Esophagus mucosa (tissue), 1 donor: ENCODE measurements around the gene SDHB. TPM values are rescaled to one million over a fixed set of nuclear protein-coding genes. Genes with fewer than 3 reads are reported as not detected.

Source experiments
- ATAC-seq: fragments of 200-7000 bp; cut with Tn5 transposase; one replicate; pipeline ENCODE4 v1.9.1; 2020
- total RNA-seq: library from RNA; stranded (reverse); gene quantifications from one replicate; pipeline ENCODE4 v1.2.4, GENCODE V29; 2023
- donor health status: DM: yes; HTN: yes; CAD: no.

Gene SDHB
- total RNA-seq, 1 donor from 2014 or later, result 84.5 TPM

DNA sequence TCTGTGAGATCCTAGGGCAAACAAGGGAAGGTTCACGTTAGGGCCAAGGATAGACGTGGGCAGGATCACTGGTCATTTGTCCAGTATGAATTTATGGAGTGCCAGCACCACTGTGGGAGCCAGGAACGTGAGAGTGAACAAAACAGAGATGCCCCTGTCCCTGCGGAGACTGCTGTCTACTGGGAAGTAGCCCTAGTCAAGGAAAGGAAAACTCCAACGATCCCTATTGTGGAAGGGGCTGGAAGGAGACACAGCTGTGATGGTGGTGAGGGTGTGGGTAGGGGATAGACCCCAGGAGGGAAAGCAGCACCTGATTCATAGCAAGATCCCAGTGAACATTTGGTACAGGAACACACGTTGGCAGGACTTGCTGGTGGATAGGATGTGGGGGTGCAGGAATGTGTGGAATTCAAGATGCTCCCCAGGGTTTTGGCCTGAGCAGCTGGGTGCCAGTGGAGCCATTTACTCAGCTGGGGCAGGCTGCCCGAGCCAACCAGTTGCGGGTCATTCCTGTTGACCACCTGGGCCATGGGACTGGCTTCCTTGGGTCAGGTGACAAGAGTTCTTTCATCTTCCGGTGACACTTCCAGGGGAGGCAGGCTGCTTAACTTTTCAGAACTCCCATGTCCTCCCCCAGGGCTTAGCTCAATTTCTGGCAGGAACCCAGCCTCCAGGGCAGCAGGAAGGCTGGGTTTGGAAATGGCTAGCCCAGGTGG is 40.9 kb downstream of the SDHB start:
- ATAC-seq, result no peak

DNA sequence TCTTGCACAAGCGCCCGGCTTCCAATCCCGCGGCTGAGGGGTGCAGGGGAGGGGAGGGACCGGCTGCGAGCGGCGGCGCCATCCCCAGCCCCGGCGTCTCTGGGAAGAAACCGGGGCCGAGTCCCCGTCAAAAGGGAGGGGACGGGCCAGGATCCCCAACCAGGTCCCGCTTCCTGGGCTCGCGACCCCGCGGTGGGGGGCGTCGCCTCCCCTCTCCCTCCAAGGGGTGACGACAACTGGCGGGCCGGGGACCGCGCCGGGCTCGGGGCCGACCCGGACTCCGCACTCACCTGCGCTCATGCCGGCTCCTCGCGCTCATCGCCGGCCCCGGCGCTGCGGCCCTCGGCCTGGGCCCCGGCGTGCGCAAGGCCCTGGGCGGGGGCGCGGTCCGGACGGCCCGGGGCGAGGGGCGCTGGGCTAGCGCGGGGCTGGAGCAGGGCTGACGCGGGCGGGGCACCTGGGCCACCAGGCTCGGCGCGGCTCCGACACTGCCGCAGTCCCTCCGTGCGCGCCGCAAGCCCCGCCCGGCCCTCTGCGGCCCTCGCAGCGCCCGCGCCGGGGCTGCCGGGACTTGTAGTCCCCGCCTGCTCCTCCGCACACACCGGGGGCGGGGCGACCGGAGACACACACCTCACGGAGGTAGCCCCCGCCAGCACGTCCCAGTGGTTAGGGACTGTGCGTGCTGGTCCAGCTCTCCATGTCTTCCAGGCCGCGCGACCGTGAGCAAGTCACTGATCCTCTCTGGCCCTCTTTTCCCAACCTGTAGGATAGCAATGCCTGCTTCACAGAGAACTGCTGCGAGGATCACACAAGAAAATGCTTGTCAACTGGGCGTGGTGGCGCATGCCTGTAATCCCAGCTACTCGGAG is 42.2 kb downstream of the SDHB start, which contains the start of gene ATP13A2:
Gene ATP13A2 (minus strand): TSS at position 490 of the 869 bp plus-strand sequence. CDS start 190 bp downstream, at position 300.
- ATAC-seq, result peak; percentile 80

DNA sequence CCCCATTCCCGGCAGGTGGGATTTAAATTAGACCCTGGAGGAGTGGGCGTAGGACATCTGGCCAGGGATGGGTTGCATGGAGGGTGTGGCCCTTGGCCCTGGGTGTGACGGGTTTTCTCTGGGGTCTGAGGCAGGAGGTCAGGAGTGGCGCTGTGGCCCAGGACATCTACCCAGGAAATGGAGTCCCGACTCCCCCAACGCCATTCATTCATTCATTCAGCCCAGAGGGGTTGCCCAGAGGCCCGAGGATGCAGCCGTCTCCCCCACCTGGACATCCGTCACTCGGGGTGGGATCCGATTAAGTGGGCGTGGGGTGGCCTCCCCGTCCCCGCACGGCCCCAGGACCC is 42.8 kb downstream of the SDHB start:
- ATAC-seq, result peak; percentile 1

DNA sequence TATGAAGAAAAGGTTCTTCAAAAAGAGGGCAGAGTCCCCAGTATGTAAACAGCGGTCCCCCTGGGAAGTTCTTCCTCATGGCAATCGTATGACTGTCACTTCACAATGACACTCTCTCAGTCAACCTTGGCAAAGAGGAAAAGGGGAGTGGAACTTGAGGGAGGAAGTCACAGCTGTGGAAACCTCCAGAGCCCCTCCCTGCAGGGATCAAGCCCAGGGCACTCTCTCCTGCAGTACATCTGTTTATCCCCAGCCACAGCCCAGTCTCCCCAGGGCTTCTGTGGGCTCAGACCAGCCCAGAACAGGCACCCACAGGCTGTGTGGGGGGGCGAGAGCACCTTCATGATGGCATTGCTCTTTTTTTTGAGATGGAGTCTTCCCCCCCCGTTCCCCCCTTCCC is 44.1 kb downstream of the SDHB start:
- peak; percentile 38 for ATAC-seq

DNA sequence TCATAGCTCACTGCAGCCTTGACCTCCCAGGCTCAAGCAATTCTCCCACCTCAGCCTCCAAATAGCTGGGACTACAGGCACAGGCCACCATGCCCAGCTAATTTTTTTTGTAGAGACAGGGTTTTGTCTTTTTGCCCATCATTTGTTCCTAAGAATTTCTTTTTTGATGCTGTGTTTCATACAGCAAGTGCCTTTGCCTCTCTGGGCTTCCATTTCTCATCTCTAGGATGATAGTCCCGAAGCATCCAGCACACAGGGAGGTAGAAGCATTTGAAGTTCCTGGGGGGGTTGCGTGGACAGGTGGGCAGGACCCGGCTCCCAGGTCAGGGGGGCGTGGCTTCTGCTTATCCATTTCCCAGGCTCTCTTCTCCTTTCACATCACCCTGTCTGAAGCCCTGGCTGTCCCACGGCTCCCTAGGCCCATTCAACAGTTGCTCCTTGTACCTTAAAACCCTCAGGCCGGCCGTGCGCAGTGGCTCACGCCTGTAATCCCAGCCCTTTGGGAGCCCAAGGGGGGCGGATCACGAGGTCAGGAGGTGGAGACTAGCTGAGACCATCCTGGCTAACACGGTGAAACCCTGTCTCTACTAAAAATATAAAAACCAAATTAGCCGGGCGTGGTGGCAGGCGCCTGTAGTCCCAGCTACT is 45.5 kb downstream of the SDHB start:
- no peak for ATAC-seq

DNA sequence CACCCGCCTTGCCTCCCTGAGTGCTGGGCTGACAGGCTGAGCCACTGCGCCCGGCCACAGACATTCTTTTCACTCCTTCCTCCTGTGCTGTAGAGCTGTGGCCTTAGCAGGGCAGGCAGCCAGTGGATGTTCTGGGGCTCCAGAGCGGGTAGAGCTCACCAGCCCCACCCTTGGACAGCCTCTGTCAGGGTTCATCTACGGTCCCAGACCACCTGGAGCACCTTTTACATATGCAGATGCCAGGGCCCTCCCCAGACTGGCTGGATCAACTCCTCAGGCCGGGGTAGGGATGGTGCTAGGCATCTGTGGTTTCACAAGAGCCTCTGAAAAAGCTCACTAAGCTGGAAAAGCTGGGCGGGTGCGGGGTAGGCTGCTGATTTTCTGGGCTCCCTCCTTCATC is 46.7 kb downstream of the SDHB start:
- no peak for ATAC-seq

DNA sequence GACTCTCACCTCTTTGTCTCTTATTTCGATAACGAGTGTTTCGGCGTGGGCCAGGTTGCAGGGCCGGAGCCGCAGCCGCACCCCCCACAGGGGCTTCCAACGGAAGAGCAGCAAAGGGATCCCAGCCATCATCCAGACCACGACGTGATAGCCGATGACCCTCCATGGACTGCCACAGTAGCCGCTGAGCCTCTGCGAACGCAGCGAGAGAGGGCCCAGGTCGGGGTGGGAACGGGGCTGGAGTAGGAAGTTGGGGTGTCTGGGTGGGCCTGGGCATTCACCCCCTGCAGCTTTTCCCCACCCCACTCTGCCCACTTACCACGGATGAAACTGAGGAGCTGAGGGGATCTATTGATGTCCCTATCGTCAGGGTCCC is 48.5 kb downstream of the SDHB start:
- no peak for ATAC-seq

DNA sequence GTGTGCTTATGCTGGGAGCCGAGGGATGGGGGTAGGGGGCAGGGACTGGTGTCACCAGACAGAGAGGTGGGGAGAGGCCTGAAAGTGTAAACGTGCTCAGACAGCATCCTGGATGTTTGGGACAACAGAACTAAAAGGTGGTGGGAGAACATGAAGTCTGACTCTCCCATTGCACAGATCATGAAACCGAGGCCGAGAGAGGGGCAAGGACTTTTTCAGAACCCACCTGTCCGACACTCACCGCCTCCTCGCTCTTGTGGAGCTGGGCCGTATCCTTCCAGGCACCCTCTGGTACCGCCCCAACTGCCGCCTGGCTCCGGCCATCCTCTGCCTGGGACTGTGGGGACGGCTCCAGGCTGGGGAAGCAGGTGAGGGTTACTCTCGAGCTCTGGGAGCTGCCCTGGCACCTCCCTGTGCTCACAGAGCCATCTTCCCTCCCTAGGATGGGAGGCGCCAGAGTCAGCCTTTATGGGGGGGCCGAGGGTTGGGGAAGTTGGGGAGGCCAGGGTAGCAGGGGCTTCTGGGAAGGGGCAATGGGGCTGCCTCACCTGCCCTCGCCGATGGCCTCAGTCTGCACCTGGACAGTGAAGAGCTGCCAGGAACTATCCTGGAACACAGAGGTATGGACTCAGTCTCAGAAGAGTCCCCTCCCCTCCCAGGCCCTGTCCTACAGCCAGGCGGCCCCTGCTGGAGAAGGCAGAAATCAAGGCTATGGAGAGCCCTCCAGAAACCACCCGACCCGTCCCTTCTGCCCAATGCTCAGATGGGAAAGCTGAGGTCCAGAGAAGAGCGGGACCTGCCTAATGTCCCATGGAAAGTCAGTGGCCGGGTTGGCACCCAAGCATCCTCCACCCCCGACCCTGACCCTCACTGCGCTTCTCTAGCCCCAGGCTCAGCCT is 49.1 kb downstream of the SDHB start:
- ATAC-seq, result no peak

DNA sequence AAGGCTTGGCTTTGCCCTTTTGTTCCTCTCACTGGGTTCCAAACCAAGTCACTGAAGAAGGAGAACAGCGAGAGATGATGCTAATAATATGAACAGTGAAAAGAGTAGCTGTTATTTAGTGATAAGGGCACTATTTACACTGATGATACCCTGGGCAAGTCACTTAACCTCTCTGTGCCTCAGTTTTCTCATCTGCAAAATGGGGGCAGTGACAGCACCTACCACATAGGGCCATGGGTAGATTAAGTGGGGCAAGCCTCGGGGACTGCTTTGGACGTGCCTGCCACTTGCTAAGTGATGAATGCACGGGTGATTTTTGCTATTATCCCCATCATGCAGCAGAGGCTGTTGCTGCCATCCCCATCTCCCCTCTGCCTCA is 51.3 kb downstream of the SDHB start:
- no peak for ATAC-seq

DNA sequence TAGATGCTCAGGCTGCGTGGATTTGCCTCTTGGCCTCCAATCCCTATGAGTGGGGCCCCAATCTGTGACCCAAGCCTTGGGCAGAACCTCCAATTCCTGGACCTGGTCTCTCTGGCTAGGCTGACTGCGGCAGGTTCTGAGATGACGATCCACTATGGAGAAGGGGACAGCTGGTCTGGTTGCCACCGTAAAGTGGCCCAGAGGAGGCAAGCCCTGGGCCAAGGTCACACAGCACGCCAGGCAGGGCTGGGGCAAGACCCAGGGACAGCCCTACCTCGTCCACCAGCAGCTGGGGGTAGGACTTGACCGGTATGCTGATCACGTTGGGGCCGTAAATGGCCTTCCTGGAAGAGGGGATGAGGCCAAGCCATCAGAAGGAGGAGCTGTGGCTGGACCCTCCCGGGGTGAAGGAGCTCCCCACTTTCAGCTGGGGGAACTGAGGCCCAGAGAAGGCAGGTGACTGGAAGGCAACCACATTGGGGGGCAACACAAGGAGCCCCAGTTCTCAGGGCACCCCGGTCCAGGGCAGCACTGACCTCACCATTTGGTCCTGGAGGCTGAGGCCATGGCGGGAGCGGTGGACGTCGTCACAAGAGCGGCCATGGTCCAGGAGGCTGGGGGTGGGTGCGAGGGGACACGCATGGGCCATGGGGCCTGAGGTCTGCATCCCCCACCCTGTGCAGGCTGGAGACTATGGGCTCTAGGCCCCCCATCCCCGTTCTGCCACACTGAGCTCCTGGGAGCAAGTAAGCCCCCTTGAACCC is 51.9 kb downstream of the SDHB start:
- no peak for ATAC-seq

DNA sequence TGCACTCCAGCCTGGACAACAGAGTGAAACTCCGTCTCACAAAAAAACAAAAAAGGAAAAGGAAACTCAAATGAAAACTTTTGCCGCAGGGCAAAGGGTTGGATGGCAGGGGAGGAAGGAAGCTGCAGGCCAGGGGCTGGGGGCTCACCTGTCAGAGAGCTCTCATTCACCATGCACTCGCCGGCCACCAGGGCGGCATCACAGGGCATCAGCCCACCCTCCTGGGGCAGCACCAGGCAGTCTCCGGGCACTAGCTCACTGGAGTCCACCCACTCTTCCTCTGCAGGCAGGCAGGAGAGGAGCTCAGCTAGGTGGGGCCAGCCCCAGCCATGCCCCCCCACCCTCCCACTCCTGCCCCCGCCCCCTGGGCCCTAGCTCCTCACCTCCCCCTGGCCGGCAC is 54.0 kb downstream of the SDHB start:
- no peak for ATAC-seq

DNA sequence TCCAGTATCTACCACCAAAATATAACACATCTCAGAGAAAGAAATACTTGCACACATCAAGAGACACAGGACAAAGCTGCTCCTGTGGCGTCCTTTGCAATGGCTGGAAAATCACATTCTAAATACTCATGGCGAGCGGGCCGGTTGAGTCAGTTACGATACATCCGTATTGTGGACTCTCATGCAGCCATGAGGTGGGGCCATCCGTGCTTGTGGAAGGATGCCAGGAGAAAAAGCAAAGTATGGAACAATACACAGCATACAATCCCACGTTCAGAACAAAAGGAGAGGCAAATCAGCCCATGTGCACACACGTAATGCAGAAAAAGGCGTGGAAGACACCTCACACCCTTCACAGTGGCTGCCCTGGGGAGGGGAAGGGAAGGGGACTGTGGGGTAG is 55.2 kb downstream of the SDHB start:
- ATAC-seq, result peak; percentile 85

DNA sequence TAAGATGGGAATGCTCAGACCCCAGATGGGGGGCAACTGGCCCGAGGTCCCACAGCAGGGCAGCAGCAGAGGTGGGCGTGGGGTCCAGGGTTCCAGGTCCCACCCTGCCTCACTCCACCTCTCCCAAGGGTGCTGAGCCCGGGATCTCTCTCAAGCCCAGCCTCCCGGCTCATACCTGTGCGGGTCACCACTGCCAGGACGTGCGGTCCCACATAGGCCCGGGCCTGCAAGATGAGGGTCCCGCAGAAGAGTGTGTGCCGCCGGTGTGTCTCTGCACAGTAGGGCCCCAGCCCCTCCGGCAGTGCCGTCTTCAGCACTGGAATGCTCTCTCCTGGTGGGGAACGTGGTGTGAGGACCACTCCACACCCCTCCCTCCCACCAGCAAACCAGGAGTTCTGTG is 57.0 kb downstream of the SDHB start:
- ATAC-seq, result no peak

DNA sequence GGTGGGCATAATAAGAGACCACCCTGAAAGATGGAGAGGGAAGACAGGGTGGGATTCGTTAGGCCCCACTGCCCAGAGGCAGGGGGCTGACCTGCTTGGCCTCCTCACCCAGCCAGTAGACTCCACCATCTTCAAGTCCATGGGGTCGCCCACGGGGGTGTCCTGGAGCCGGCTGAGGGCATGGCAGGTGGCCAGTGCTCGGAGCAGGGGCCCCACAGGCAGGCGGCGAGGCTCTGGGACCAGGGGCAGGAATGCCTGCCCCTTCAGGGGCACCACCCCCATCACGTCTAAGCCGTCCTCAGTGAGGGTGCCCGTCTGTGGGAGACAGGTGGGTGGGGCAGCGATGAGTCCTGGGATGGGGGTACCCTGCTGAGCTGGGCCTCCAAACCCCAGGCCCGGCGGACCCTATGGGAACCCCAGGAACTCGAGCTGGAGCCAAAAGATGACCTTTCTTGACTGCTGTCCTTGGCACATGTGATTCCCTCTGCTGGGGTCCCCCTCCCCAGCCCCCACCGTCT is 60.3 kb downstream of the SDHB start:
- no peak for ATAC-seq

DNA sequence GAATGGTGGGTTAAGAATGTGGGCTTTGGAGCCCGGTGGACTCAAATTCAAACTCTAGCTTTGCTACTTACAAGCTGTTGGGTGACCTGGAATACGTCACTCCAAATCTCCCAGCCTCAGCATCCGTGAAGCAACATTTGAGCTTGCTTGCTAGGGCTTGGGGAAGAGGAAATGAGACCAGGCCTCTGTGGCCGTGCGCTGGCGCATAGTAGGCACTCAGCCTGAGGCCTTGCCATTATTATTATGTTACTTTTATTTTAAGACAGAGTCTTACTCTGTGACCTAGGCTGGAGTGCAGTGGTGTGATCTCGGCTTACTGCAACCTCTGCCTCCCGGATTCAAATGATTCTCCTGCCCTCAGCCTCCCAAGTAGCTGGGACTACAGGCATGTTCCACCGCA is 61.2 kb downstream of the SDHB start:
- no peak for ATAC-seq

DNA sequence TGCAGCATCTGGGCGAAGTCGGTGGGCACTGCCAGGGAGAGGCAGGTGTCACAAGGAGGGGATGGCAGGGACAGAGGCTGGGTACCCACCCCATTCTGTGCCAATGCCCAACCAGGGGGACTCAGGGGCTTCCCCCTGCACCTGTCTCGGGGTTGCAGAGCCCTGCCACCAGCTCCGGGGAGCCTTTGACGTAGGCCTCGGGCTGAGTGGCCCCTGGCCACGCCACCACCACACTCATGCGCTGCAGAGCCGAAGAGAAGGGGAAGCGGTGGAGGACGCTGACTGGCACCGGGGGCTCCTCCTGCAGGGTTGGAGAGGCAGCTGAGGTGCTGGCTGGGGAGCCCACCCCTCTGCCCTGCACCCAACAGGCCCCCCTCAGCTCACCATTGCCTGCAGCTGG is 61.7 kb downstream of the SDHB start:
- no peak for ATAC-seq

DNA sequence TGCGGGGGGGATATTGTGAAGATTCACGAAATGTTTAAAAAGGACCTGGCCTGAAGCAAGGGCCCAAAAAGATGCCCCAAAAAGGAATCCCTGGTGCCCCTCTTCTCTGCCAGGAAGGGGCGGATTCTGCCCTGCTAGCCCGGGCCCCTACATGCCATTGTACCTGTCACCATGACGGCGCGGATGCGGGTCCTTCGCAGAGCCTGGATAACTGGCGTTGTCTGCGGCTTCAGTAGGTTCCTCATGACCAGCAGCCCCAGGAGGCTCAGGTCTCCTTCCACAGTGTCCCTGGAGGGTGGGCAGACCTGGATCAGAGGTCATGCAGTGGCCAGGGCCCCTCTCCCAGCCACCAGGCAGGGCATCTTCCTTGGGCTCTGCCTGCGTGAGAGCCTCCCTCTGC is 62.3 kb downstream of the SDHB start:
- no peak for ATAC-seq

DNA sequence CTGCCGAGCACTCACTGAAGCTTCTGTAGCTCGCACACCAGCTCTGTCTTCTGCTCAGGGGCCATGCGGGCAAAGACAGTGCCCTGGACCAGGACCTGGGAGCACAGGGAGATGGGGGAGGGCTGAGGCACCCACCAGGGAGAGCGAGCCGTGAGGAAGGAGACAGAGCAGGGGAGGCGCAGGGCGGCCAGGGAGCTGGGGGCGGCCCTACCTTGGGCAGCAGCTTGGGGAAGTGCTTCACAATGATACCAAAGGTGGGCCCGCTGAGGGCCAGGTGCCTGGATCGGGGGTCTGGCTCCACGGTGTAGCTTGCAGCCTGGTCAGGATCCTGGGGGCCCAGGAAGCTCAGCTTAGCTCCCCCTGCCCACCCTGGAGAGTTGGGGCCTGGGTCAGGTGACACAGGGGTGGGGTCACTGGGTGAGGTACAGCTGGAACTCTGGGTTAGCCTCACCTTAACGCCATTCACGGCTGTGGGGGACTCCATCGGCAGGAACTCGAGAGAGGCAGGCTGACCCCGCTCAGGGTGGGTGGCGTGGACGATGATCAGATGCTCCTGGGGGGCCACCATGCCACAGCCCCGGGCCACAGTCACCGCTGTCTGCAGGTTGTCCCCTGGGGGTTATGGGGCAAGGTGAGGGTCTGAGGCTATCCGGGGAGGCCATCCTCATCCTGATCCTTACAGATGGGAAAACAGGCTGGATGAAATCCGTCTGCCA is 64.0 kb downstream of the SDHB start:
- no peak for ATAC-seq

DNA sequence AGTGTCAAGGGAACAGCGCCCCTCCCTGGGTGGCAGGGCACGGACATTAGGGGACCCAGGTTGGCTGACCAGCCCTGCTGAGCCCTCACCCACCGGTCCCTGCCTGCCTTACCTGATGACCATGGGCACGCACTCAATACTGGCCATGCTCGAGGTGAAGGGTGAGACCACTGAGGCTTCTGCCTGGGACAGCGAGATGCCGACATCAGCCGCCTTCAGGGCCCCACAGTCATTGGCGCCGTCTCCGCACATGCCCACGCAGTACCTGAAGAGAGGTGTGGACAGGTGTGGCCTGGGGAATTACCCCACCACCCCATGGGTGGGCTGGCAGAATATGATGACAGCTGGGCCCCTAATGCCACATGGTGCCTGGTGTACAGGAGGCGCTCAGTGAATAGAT is 65.6 kb downstream of the SDHB start:
- no peak for ATAC-seq

DNA sequence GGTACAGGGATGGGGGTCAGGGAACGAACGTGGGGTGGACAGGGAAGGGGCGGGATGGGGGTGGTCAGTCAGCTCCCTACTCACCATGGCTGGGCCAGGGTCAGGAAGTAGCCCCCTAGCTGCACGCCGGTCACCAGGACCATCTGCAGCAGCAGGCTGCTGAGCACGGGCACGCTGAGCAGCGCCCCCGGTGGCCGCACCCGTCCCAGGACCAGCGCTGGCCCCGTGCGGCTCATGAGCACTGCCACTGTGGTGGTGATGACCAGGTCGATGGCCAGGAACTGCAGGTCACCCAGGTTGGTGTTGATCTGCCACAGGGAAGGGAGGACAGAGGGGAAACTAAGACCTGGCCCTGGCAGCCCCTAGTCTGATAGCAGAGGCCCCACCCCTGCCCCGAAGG is 66.9 kb downstream of the SDHB start:
- ATAC-seq, result no peak

DNA sequence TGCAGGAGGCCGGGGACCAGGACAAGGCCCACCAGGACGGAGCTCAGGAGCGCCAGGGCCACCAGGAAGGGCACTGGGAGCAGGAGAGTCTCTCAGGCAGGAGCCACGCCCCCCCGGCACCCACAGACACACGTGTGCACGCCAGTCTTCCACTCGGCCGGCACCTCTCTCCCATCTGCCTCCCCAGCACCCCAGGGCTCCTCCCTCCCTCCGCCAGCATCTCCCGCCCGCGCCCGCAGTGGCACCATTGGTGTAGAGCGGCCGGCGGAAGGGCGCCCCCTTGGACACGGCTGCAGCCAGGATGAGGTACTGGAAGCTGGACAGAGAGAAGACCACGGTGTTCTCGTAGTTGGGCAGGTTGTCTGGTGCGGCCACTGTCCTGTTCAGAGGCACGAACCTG is 67.3 kb downstream of the SDHB start:
- ATAC-seq, result no peak
